Measurements from ENCODE around the gene TMEM40. TPM values are rescaled to one million over a fixed set of nuclear protein-coding genes. Genes with fewer than 3 reads are reported as not detected.
"Not testable (repeated sequence)": the region's sequence is repeated elsewhere in the genome, so short reads cannot be mapped to it uniquely, and the experiment has no call there.

The TMEM40 gene
- total RNA-seq, 1 donor from 2014 or later = 2.4 TPM

DNA sequence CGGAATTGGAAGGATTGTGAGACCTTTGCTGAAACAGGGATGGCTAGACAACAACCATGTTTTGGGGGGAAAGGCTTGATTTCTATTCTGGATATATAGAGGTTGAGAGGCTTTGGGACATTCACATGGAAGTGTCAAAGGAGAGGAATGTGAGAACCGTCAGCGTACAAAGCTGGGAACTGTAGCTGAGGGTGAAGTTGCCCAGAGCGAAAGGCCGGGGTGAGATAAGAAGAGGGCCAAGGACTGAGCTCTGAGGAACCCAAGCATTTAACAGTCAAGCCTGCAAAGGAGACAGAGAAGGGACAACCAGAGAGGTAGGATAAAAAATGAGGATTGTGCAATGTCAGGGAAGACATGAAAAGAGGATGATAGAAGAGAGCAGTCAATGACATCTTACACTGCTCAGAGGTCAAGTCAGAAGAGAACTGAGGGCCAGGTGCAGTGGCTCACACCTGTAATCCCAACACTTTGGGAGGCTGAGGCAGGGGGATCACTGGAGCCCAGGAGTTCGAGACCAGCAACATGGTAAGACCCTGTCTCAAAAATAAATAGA, 53.6 kb downstream of the TMEM40 start:
- H3K9me3 Mint-ChIP-seq (ENCODE audit: unreplicated experiment) = no peaks in the 10 kb centered on the region
- peaks cover 11% of the 10 kb centered on the region for H3K4me1 Mint-ChIP-seq (ENCODE audit: unreplicated experiment)

GRCh38 chr3:12702501-12702900, 56.6 kb downstream of the TMEM40 start:
- no peak for TF ChIP-seq CTCF (IDR thresholded peaks at IDR 0.05)
- no peak for DNase-seq (ENCODE audit: extremely low spot score, unreplicated experiment)
- no peak overlapping the region for H3K27ac Mint-ChIP-seq (ENCODE audit: unreplicated experiment)
- H3K4me3 Mint-ChIP-seq (ENCODE audit: unreplicated experiment) = no peak overlapping the region
- peaks cover 5% of the 10 kb centered on the region for H3K27me3 Mint-ChIP-seq (ENCODE audit: unreplicated experiment)
- no peaks in the 10 kb centered on the region for H3K36me3 Mint-ChIP-seq (ENCODE audit: unreplicated experiment)
- H3K4me1 Mint-ChIP-seq (ENCODE audit: unreplicated experiment) = no peaks in the 10 kb centered on the region
- no peaks in the 10 kb centered on the region for H3K9me3 Mint-ChIP-seq (ENCODE audit: unreplicated experiment)

More for the DNA sequence above, 53.6 kb downstream of the TMEM40 start:
- no peak for DNase-seq (ENCODE audit: extremely low spot score, unreplicated experiment)
- Mint-ChIP-seq H3K27me3 (ENCODE audit: unreplicated experiment) (peaks cover 10% of the 10 kb centered on the region), H3K36me3 (ENCODE audit: unreplicated experiment) (no peaks in the 10 kb centered on the region), H3K27ac (ENCODE audit: unreplicated experiment) (no peak overlapping the region), H3K4me3 (ENCODE audit: unreplicated experiment) (no peak overlapping the region)
- TF ChIP-seq CTCF (IDR thresholded peaks at IDR 0.05) = no peak

- H3K9me3 Mint-ChIP-seq (ENCODE audit: unreplicated experiment); H3K36me3 Mint-ChIP-seq (ENCODE audit: unreplicated experiment); H3K27ac Mint-ChIP-seq (ENCODE audit: unreplicated experiment); DNase-seq (ENCODE audit: extremely low spot score, unreplicated experiment); H3K27me3 Mint-ChIP-seq (ENCODE audit: unreplicated experiment); H3K4me1 Mint-ChIP-seq (ENCODE audit: unreplicated experiment); H3K4me3 Mint-ChIP-seq (ENCODE audit: unreplicated experiment): not testable (repeated sequence)
These were observed 57.5 kb downstream of the TMEM40 start for GRCh38 chr3:12701601-12702000.

DNA sequence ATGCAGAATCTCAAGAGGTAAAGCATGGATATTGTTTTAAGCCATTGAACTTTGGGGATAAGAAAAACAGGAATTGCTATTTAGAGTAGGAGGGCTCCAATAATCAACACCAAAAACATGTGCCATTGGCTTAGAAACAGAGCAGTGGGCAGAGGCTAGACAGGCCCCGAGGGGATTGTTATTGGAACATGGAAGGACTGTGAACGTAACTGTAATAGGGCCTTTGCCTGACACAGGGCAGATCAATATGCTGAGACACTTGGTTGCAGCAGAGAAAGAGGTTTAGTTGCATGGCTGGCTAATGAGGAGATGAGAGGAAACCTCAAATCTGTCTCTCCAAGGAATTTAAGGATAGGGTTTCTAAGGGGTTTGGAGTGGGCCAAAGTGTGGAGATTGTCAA, 58.3 kb downstream of the TMEM40 start:
- TF ChIP-seq CTCF (IDR thresholded peaks at IDR 0.05) = no peak

DNA sequence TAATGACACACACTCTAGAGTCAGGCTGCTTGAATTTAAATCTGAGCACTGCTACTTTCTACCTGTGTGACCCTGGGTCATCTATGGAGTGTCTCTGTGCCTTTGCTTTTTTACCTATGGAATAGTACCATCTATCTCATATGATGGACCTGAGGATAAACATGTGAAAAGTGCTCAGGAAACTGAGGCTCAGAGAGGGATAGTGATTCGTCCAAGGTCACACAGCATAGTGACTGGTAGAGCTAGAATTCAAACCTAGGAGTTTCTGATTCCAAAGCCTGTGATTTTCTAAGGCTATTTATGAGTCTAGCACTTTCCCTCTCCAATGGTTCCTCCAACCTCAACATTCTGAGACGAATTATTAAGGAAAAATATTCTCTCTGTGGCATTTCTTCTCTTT, 63.1 kb downstream of the TMEM40 start:
- Mint-ChIP-seq H3K27ac (ENCODE audit: unreplicated experiment) (no peak overlapping the region), H3K27me3 (ENCODE audit: unreplicated experiment) (no peaks in the 10 kb centered on the region), H3K36me3 (ENCODE audit: unreplicated experiment) (no peaks in the 10 kb centered on the region), H3K9me3 (ENCODE audit: unreplicated experiment) (no peaks in the 10 kb centered on the region), H3K4me1 (ENCODE audit: unreplicated experiment) (peaks cover 2% of the 10 kb centered on the region), H3K4me3 (ENCODE audit: unreplicated experiment) (no peak overlapping the region)
- DNase-seq (ENCODE audit: extremely low spot score, unreplicated experiment) = no peak
- no peak for TF ChIP-seq CTCF (IDR thresholded peaks at IDR 0.05)

More for the DNA sequence above, 58.3 kb downstream of the TMEM40 start:
- no peak overlapping the region for H3K27ac Mint-ChIP-seq (ENCODE audit: unreplicated experiment)
- no peak for DNase-seq (ENCODE audit: extremely low spot score, unreplicated experiment)
- peaks cover 4% of the 10 kb centered on the region for H3K27me3 Mint-ChIP-seq (ENCODE audit: unreplicated experiment)
- no peaks in the 10 kb centered on the region for H3K4me1 Mint-ChIP-seq (ENCODE audit: unreplicated experiment)
- H3K36me3 Mint-ChIP-seq (ENCODE audit: unreplicated experiment) = no peaks in the 10 kb centered on the region
- H3K9me3 Mint-ChIP-seq (ENCODE audit: unreplicated experiment) = no peaks in the 10 kb centered on the region
- H3K4me3 Mint-ChIP-seq (ENCODE audit: unreplicated experiment) = no peak overlapping the region

- no peak overlapping the region for H3K27ac Mint-ChIP-seq (ENCODE audit: unreplicated experiment)
- no peaks in the 10 kb centered on the region for H3K27me3 Mint-ChIP-seq (ENCODE audit: unreplicated experiment)
- H3K9me3 Mint-ChIP-seq (ENCODE audit: unreplicated experiment) = no peaks in the 10 kb centered on the region
- TF ChIP-seq CTCF (IDR thresholded peaks at IDR 0.05) = no peak
- no peak for DNase-seq (ENCODE audit: extremely low spot score, unreplicated experiment)
- no peaks in the 10 kb centered on the region for H3K36me3 Mint-ChIP-seq (ENCODE audit: unreplicated experiment)
- no peak overlapping the region for H3K4me3 Mint-ChIP-seq (ENCODE audit: unreplicated experiment)
- peaks cover 2% of the 10 kb centered on the region for H3K4me1 Mint-ChIP-seq (ENCODE audit: unreplicated experiment)
These were observed 63.9 kb downstream of the TMEM40 start for GRCh38 chr3:12695112-12695511.

Measured in osteocyte (in vitro differentiated cells).